Measurements from ENCODE around the gene CLOCK.

Gene CLOCK

GRCh38 chr4:55539658-55540057 lies 7.1 kb downstream of the CLOCK start:
- DNase-seq, result no peak

DNA sequence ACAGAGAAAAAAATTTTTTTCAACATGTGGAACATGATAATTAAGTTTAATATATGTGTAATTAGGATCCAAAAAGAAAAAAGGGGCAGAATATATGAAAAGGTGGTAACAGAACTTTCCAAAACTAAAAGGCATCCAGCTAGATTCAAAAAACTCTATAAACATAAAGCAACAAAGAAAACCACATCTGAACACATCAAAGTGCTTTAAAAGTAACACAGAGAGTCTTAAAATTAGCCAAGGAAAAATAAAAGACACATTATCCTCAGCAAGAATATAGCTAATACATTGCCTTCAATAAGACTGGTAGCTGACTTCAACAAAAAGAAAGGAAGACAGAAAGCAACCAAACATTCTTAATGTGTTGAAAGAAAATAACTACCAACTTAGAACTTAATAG lies 8.2 kb downstream of the CLOCK start:
- DNase-seq, result no peak

GRCh38 chr4:55534306-55534705 lies 12.4 kb downstream of the CLOCK start:
- DNase-seq, result no peak

DNA sequence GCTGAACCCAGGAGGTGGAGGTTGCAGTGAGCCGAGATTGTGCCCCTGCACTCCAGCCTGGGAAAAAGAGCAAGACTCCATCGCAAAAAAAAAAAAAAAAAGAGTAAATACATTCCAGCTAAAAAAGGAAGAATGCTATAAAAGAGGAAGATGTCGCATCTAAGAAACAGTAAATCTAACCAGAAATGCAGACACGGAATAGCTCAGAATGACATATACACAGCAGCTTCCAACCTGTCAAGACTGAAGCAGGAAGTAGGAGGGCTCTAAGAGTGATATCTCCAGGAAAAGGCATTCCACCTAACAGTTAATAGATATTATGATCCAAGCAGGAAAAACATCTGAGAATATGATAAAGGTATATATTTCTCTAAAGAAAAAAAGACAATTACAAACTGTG lies 16.0 kb downstream of the CLOCK start:
- DNase-seq, result no peak

GRCh38 chr4:55530167-55530566 lies 16.5 kb downstream of the CLOCK start:
- no peak for DNase-seq

DNA sequence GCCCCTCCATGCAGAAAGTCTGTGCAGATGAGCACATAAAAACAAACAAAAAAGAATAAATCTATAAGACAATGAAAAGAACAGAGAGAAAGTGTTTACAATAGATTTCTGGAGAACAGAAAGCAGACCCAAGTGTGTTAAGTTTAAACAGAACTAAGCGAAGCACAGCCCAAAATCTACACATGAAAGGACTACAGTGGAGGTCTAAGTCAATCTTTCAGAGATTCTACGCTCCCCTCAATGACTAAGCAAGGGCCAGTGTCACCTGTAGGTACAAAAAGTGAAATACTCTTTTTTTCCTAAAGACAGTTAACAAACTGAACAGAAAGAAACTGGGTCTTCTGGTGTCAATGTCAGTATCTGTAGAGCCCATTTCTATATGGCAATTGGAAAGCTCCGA lies 18.2 kb downstream of the CLOCK start:
- no peak for DNase-seq

GRCh38 chr4:55524844-55525571 lies 21.7 kb downstream of the CLOCK start:
- no peak for DNase-seq

- DNase-seq, result no peak
Measured at GRCh38 chr4:55518442-55518841, 28.3 kb downstream of the CLOCK start.

- DNase-seq, result no peak
Measured at GRCh38 chr4:55517526-55518229, 29.0 kb downstream of the CLOCK start.

- DNase-seq, result no peak
Measured at GRCh38 chr4:55512922-55513571, 33.7 kb downstream of the CLOCK start.

DNA sequence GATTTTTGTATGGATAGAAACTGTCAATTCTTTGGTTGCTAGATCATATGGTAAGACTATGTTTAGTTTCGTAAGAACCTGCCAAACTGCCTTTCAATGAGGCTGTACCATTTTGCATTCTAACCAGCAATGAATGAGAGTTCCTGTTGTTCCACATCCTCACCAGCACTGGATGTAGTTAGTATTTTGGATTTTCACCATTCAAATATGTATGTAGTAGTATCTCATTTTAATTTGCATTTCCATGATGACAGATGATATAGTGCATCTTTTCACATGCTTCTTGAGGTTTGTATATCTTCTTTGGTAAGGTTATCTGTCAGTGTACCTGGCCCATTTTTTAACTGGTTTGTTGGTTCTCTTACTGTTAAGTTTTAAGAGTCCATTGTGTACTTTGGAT lies 34.6 kb downstream of the CLOCK start:
- DNase-seq, result no peak

DNA sequence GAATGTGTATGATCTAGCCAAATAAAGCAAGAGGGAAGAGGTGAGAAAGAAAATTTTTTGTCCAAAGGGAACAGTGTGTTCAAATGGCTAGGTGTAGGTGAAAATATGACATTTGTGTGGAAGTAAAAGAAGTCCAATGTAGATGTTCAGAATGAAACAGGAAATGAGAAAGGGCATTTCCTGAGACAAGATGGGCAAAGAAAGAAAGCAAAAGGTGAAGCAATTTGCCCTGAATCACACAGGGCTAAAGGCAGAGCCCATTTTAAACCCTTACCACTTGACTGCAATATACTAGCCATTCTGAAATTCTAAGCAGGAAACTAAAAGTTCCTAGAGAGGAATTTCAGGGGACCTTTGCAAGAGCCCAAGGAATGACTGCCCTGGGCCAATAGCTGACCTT lies 36.0 kb downstream of the CLOCK start:
- DNase-seq, result no peak

DNA sequence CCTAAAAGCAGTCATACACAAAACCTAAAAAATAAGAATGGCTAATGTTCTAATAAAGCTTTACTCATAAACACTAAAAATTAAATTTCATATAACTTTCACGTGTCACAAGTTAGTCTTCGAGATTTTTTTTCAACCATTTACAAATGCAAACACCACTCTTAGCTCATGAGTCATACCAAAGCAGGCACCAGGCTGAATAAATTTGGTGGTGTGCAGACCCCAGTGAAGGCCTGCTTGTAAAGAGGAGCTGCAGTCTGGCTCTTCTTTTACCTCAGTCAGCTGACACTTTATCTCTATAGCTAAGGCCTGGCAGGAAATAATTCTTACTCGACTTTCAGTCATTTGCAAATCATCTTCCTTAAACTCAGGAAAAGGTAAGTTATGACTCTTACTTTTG lies 37.4 kb downstream of the CLOCK start:
- no peak for DNase-seq

DNA sequence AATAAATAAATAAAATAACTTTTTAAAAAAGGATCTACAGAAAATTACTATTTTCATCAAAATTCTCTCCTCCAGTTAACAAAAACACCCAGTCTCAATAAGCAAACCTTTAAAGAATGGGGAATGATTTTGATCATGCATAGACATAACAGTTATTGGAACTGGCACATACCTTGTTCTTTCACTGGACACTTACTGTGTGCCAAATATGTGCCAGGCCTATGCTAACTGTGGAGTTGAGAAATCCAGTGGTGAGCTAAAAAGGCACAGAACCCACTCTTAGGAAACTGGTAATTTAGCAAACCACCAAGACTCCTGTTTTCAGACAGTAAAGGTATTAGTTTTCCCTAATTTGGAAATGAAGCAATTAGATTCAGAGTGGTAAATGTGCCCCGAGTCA lies 39.1 kb downstream of the CLOCK start:
- DNase-seq, result no peak

DNA sequence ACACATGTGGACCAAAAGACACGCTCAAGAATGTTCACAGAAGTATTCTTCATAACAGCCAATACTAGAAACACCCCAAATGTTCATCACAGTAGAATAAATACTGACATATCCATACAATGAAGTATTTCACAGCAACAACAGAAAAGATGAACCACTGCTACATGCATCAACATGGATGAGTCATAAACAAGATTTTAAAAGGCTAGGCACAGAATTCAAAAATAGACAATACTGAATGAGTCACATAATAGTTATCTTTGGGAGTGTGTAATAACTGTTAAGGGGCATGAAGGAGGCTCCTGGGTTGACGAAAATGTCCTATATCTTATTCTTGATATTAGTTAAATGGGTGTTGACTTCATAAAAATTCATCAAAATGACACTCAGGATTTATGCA lies 43.5 kb downstream of the CLOCK start:
- no peak for DNase-seq

DNA sequence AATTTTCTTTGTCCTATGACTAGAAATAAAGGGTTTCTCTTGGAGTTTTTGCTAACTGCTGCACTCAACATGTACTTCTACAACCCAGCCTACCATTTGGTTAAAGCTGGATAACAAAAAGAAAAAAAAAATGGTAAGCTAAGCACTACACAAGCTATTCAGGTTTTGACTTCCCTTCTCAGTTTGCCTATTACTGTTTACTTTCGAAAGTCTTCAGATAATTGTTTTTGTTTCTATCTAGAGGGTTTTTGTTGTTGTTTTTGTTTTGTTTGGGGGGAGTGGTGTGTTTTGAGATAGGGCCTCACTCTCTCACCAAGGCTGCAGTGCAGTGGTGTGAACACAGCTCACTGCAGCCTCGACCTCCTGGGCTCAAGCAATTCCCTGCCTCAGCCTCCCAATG lies 46.6 kb downstream of the CLOCK start:
- DNase-seq, result no peak

GRCh38 chr4:55499495-55499894 lies 47.2 kb downstream of the CLOCK start:
- no peak for DNase-seq

- DNase-seq, result no peak
Measured at GRCh38 chr4:55498051-55498450, 48.7 kb downstream of the CLOCK start.

DNA sequence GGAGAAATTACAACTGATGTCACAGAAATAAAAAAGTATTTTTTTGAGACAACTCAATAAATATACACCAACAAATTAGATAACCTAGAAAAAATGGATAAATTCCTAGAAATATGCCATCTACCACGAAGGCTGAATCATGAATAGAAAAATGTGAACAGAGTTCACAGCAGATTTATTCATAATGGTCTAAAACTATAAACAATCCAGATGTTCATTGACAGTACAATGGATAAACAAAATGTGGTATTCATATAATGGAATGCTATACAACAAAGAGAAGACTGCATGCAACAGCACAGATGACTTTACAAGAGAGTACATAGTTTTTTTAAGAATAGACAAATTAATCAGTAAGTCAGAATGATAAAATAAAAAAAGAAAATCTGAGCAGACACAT lies 55.2 kb downstream of the CLOCK start:
- DNase-seq, result no peak

GRCh38 chr4:55488716-55489115 lies 58.0 kb downstream of the CLOCK start:
- no peak for DNase-seq

DNA sequence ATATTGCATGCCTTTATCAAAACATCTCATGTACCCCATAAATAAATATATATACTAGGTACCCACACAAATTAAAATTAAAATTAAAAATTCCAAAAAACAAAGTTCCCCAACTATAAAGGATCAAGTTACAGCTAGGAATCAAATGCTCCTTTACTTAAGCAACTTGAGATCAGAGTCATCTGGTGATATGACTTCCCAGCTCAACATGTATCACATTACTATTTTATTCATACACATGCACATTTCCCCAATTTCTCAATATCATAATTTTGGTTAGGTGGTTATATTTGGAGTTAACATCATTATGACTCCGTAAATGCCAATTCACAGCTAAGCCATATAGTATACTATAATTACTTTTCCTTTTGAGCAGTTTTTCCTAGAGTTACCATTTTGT lies 60.9 kb downstream of the CLOCK start:
- DNase-seq, result no peak

DNA sequence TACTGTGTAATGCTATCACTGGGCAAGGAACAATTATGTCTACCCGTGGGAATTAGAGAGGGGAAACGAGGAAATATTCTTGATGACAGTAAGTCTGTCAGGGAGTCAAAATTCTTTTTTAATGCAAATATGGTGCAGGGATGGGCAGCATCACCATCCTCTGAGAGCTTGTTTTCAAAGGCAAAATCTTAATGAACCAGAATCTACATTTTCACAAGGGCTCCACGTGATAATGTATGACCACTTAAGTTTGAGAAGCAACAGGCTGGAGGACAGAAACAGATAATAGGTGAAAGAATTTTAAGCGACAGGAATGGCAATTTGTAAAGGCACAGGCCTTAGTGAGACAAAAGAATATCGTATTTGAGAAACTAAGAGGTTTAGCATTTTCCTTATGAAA lies 63.4 kb downstream of the CLOCK start:
- DNase-seq, result no peak

GRCh38 chr4:55475394-55476243 lies 71.1 kb downstream of the CLOCK start:
- DNase-seq, result no peak

Data from activated gamma-delta T cell treated with Interleukin-2 at 50 U/mL for 16 hours (primary cell).